H1 (cell line): ENCODE measurements around the gene ARHGEF19. TPM values are rescaled to one million over a fixed set of nuclear protein-coding genes. Genes with fewer than 3 reads are reported as not detected.

ENCODE experiments used
- CTCF ChIA-PET: fragments of 300-600 bp; sonication (Branson Sonifier 250); formaldehyde crosslinking; loops from one replicate; lab custom pipeline; 2021; ENCODE audit not compliant: partially characterized antibody; lab: Charles Lee
- POLR2A ChIA-PET: fragments of 300-600 bp; sonication (Branson Sonifier 250); formaldehyde crosslinking; loops from one replicate; lab custom pipeline; 2021; ENCODE audit warnings: inconsistent platforms; ENCODE audit not compliant: partially characterized antibody; lab: Charles Lee
- DNase-seq, 2 experiments: peaks; one replicate each; pipeline versions ENCODE4 v3.0.0 to v3.0.0-alpha.2; 2010 to 2022; ENCODE audit warnings: low spot score in 2 of 2, low read depth in 1 of 2, mixed read lengths in 1 of 2
- FAIRE-seq: peaks from 2 replicates; lab custom pipeline; 2011; peaks lifted over from hg19 to GRCh38; lab: Jason Lieb, UNC
- H2AFZ ChIP-seq: 2 replicates; pipeline ENCODE4 v1.8.1; 2012; ENCODE audit warnings: low read length, inconsistent platforms
- H2AK5ac ChIP-seq: 2 replicates; pipeline ENCODE4 v1.6.1; 2013; ENCODE audit warnings: low read depth, low read length
- H2BK120ac ChIP-seq: replicated peaks from 2 replicates; pipeline ENCODE3; 2013; ENCODE audit warnings: low read depth, low read length, inconsistent platforms
- H2BK12ac ChIP-seq: 2 replicates; pipeline ENCODE4 v1.6.1; 2013; ENCODE audit warnings: low read depth, low read length
- H2BK15ac ChIP-seq: 2 replicates; pipeline ENCODE4 v1.6.1; 2013; ENCODE audit warnings: low read length
- H2BK20ac ChIP-seq: 2 replicates; pipeline ENCODE4 v1.6.1; 2013; ENCODE audit warnings: low read length
- H2BK5ac ChIP-seq: 2 replicates; pipeline ENCODE4 v1.6.1; 2013; ENCODE audit warnings: low read depth, low read length
- H3K14ac ChIP-seq: 2 replicates; pipeline ENCODE4 v1.6.1; 2013; ENCODE audit warnings: inconsistent platforms; ENCODE audit not compliant: insufficient read length
- H3K18ac ChIP-seq: 2 replicates; pipeline ENCODE4 v1.6.1; 2013; ENCODE audit warnings: low read length; ENCODE audit errors: extremely low read depth
- H3K23ac ChIP-seq: 2 replicates; pipeline ENCODE4 v1.6.1; 2013; ENCODE audit warnings: inconsistent platforms; ENCODE audit not compliant: insufficient read length
- H3K23me2 ChIP-seq: 2 replicates; pipeline ENCODE4 v1.6.1; 2013; ENCODE audit warnings: low read depth, low read length
- H3K27ac ChIP-seq: 2 replicates; pipeline ENCODE4 v1.6.1; 2011; ENCODE audit warnings: low read depth, low read length, inconsistent platforms
- H3K27me3 ChIP-seq, 4 experiments: replicated peaks in 1 of 4; 1 replicate in 1 of 4; 2 replicates in 3 of 4; pipeline versions ENCODE4 v1.6.1 to v1.8.1; 2011 to 2013; ENCODE audit warnings: low read length in 3 of 4, mild to moderate bottlenecking in 3 of 4, inconsistent platforms in 2 of 4, mixed read lengths in 2 of 4, moderate library complexity in 1 of 4; ENCODE audit not compliant: control insufficient read depth in 3 of 4, insufficient read depth in 3 of 4; ENCODE audit errors: extremely low read depth in 1 of 4
- H3K36me3 ChIP-seq, 4 experiments: 2 replicates each; pipeline versions ENCODE4 v1.6.1 to v1.8.1; 2011 to 2013; ENCODE audit warnings: mild to moderate bottlenecking in 4 of 4, low read length in 3 of 4, moderate library complexity in 2 of 4, control low read depth in 1 of 4, inconsistent platforms in 1 of 4; ENCODE audit not compliant: insufficient read depth in 4 of 4, control insufficient read depth in 2 of 4
- H3K4ac ChIP-seq: replicated peaks from 2 replicates; pipeline ENCODE3; 2013; ENCODE audit warnings: low read length, low read depth, mixed read lengths, inconsistent platforms; ENCODE audit not compliant: insufficient read length
- H3K4me1 ChIP-seq, 4 experiments: replicated peaks in 1 of 4; 1 replicate in 1 of 4; 2 replicates in 3 of 4; pipeline versions ENCODE4 v1.6.1 to v1.8.1; 2011 to 2013; ENCODE audit warnings: low read length in 3 of 4, inconsistent platforms in 2 of 4, mixed read lengths in 1 of 4; ENCODE audit not compliant: insufficient read depth in 4 of 4, control insufficient read depth in 3 of 4
- H3K4me2 ChIP-seq, 2 experiments: 2 replicates each; pipeline versions ENCODE4 v1.6.1 to v1.8.1; 2011 to 2013; ENCODE audit warnings: low read depth in 2 of 2, low read length in 2 of 2, control low read depth in 1 of 2, inconsistent platforms in 1 of 2, mild to moderate bottlenecking in 1 of 2; ENCODE audit not compliant: insufficient read depth in 1 of 2
- H3K4me3 ChIP-seq, 4 experiments: fragments of 200-600, 300-600 bp in 1 of 4; sonication (generic), shearing (Covaris generic), sonication (Bioruptor Twin) in 1 of 4; 2 replicates each; pipeline versions ENCODE4 v1.5.1 to v1.8.1; 2011 to 2016; ENCODE audit warnings: low read length in 4 of 4, low read depth in 3 of 4, control low read depth in 2 of 4, inconsistent platforms in 2 of 4, mild to moderate bottlenecking in 2 of 4, mixed read lengths in 1 of 4, moderate library complexity in 1 of 4; ENCODE audit not compliant: insufficient read depth in 2 of 4; ENCODE audit errors: extremely low read depth in 1 of 4
- H3K56ac ChIP-seq: replicated peaks from 2 replicates; pipeline ENCODE3; 2013; ENCODE audit warnings: low read depth, mild to moderate bottlenecking, mixed read lengths, low read length, inconsistent platforms; ENCODE audit not compliant: insufficient read length
- H3K79me1 ChIP-seq: 2 replicates; pipeline ENCODE4 v1.6.1; 2013; ENCODE audit warnings: low read depth, low read length, control low read depth
- H3K79me2 ChIP-seq, 2 experiments: 2 replicates each; pipeline versions ENCODE4 v1.6.1 to v1.8.1; 2012 to 2013; ENCODE audit warnings: low read length in 2 of 2, mild to moderate bottlenecking in 2 of 2, inconsistent platforms in 1 of 2; ENCODE audit not compliant: insufficient read depth in 2 of 2, control insufficient read depth in 1 of 2
- H3K9ac ChIP-seq, 4 experiments: replicated peaks in 1 of 4; 1 replicate in 1 of 4; 2 replicates in 3 of 4; pipeline versions ENCODE4 v1.6.1 to v1.8.1; 2011 to 2013; ENCODE audit warnings: low read depth in 3 of 4, low read length in 3 of 4, control low read depth in 2 of 4, mild to moderate bottlenecking in 2 of 4, moderate library complexity in 2 of 4, inconsistent platforms in 1 of 4; ENCODE audit errors: extremely low read depth in 1 of 4
- H3K9me3 ChIP-seq, 2 experiments: 2 replicates each; pipeline versions ENCODE4 v1.6.1 to v1.8.1; 2012 to 2013; ENCODE audit warnings: mild to moderate bottlenecking in 2 of 2, moderate library complexity in 2 of 2, control low read depth in 1 of 2, inconsistent platforms in 1 of 2, low read depth in 1 of 2, low read length in 1 of 2, mixed read lengths in 1 of 2; ENCODE audit not compliant: insufficient read depth in 2 of 2
- H4K20me1 ChIP-seq, 2 experiments: replicated peaks in 1 of 2; 2 replicates each; pipeline versions ENCODE3 to v1.8.1; 2011 to 2013; ENCODE audit warnings: inconsistent platforms in 2 of 2, low read length in 2 of 2, mild to moderate bottlenecking in 1 of 2; ENCODE audit not compliant: insufficient read depth in 2 of 2, control insufficient read depth in 1 of 2
- H4K5ac ChIP-seq: 2 replicates; pipeline ENCODE4 v1.6.1; 2013; ENCODE audit warnings: low read length, low read depth, mixed read lengths, inconsistent platforms; ENCODE audit not compliant: insufficient read length
- H4K8ac ChIP-seq: 2 replicates; pipeline ENCODE4 v1.8.0; 2013; ENCODE audit warnings: mild to moderate bottlenecking, moderate library complexity, low read length, inconsistent platforms; ENCODE audit not compliant: insufficient read depth; ENCODE audit errors: extremely low read depth
- H4K91ac ChIP-seq: replicated peaks from 2 replicates; pipeline ENCODE3; 2013; ENCODE audit warnings: low read length, mixed read lengths, inconsistent platforms; ENCODE audit not compliant: insufficient read length
- ASH2L ChIP-seq: fragments of 200-600, 300-600 bp; sonication (generic); IDR thresholded peaks from one replicate; pipeline ENCODE4 v1.7.1; 2017; ENCODE audit warnings: low read length
- BACH1 ChIP-seq: IDR thresholded peaks from 2 replicates; pipeline ENCODE4 v1.6.1; 2012; ENCODE audit warnings: low read length, improper control_type of control experiment
- SAP30 ChIP-seq: fragments of 300-600 bp; sonication (generic); IDR thresholded peaks from 2 replicates; pipeline ENCODE4 v1.7.1; 2012; ENCODE audit warnings: low read length, moderate library complexity, mild to moderate bottlenecking, inconsistent platforms; ENCODE audit not compliant: insufficient read depth, insufficient replicate concordance
- YY1 ChIP-seq: IDR thresholded peaks from 2 replicates; pipeline ENCODE4 v1.6.1; 2011; ENCODE audit warnings: low read depth, mild to moderate bottlenecking, low read length
- WGBS, 2 experiments: shearing (Covaris generic) in 1 of 2; methylation state at CpG; one replicate each; pipeline versions ENCODE4 v1.1.6 to v1.1.7; 2013 to 2015; ENCODE audit warnings: low lambda C conversion rate in 2 of 2, mixed read lengths in 2 of 2, inconsistent platforms in 1 of 2, low coverage in 1 of 2, missing lambda C conversion rate in 1 of 2; ENCODE audit not compliant: insufficient replicate concordance in 2 of 2, insufficient coverage in 1 of 2, insufficient read length in 1 of 2; ENCODE audit errors: extremely low coverage in 1 of 2, missing lambda C conversion rate in 1 of 2; 5-methylcytosine and 5-hydroxymethylcytosine counted together
- polyA plus RNA-seq, 7 experiments: library from polyadenylated mRNA; depleted of rRNA in 3 of 7; stranded (reverse) in 5 of 7; unstranded in 2 of 7; fragments of >200 nt in 5 of 7; fragments of 200-250 nt in 2 of 7; gene quantifications; 1 replicate in 5 of 7; 2 replicates in 1 of 7; 4 replicates in 1 of 7; pipeline versions ENCODE4 v1.2.1 to v1.2.3, GENCODE V29; 2011 to 2013; ENCODE audit warnings: missing spikeins in 2 of 7, mixed read lengths in 2 of 7
- total RNA-seq: library from RNA; stranded (reverse); fragmentation: NEBNext Ultra II Directional; extraction: Animal tissue kit (Norgen Biotek cat#: 25700); gene quantifications from 2 replicates; pipeline ENCODE4 v1.2.1, GENCODE V29; 2021

ARHGEF19 gene
- total and polyA plus RNA-seq, 2 of the 8 experiments (the other 6 are each of a cell fraction or from before 2014, with no cell fraction given), result 47.5 to 56.4 TPM

GRCh38 chr1:16257968-16258367, 45.5 kb upstream of the ARHGEF19 start:
- H3K23me2 ChIP-seq, result no peaks in the 10 kb centered on the region
- H2BK12ac ChIP-seq, result no peak overlapping the region
- 95% methylated on average over 3 of the region's 3 CpGs; no CpG with 5 or more reads in 1 of the 2 experiments for WGBS, 2 experiments
- FAIRE-seq, result no peak
- no peak overlapping the region for H2BK20ac ChIP-seq
- H3K27ac ChIP-seq, result no peak overlapping the region
- no peaks in the 10 kb centered on the region for H4K20me1 ChIP-seq
- H3K4me3 ChIP-seq, result no peak overlapping the region
- H3K27me3 ChIP-seq, result no peaks in the 10 kb centered on the region
- H2AFZ ChIP-seq, result no peak overlapping the region
- ChIA-PET CTCF (interaction anchor here (0.6 kb wide), 1 partner anchor 98 kb away, joined by 3 read pairs; no protein-coding TSS in a partner anchor), POLR2A (interaction anchor here (1.0 kb wide), 1 partner anchor 9 kb away, joined by 3 read pairs; no protein-coding TSS in a partner anchor)
- H3K79me2 ChIP-seq, result peaks cover 0 to 3% of the 10 kb centered on the region in 2 experiments; a peak in 1 of 4 replicates
- H3K9ac ChIP-seq, result no peak overlapping the region
- no peak overlapping the region for H2BK120ac ChIP-seq
- no peak overlapping the region for H3K56ac ChIP-seq
- no peaks in the 10 kb centered on the region; a peak in 1 of 7 replicates for H3K4me1 ChIP-seq
- TF ChIP-seq ASH2L (no peak), YY1 (no peak), BACH1 (no peak), SAP30 (no peak)
- H3K4me2 ChIP-seq, result no peak overlapping the region
- H3K79me1 ChIP-seq, result no peaks in the 10 kb centered on the region
- H3K23ac ChIP-seq, result no peak overlapping the region
- H2BK15ac ChIP-seq, result no peak overlapping the region
- H2BK5ac ChIP-seq, result no peak overlapping the region
- DNase-seq, result no peak
- no peak overlapping the region for H3K14ac ChIP-seq
- no peak overlapping the region for H3K4ac ChIP-seq
- no peaks in the 10 kb centered on the region for H3K9me3 ChIP-seq
- H4K8ac ChIP-seq, result no peak overlapping the region
- no peak overlapping the region for H3K18ac ChIP-seq
- no peak overlapping the region for H4K5ac ChIP-seq
- H4K91ac ChIP-seq, result no peak overlapping the region
- H3K36me3 ChIP-seq, result peaks cover 0 to 3% (median 1%) of the 10 kb centered on the region in 4 experiments; a peak in 2 of 8 replicates
- H2AK5ac ChIP-seq, result no peak overlapping the region
